ENCODE measurements around the gene DUXB. TPM values are rescaled to one million over a fixed set of nuclear protein-coding genes. Genes with fewer than 3 reads are reported as not detected.

DUXB gene
- total RNA-seq, 4 donors from 2014 or later, result not detected

- Histone ChIP-seq H3K4me1 (no peaks in the 10 kb centered on the region), H3K9me3 (peaks cover 0 to 17% (median 2%) of the 10 kb centered on the region in 4 donors), H3K36me3 (peaks cover 0 to 43% (median 0%) of the 10 kb centered on the region in 3 donors), H3K4me3 (no peak overlapping the region), H3K27me3 (no peaks in the 10 kb centered on the region), H3K27ac (no peak overlapping the region)
- WGBS, 2 donors, result 88 to 90% methylated on average over 4 of the region's 4 CpGs
- TF ChIP-seq EP300 (IDR thresholded peaks at IDR 0.05) (no peak), POLR2A (IDR thresholded peaks at IDR 0.05) (no peak)
- TF ChIP-seq, protein P1, sequence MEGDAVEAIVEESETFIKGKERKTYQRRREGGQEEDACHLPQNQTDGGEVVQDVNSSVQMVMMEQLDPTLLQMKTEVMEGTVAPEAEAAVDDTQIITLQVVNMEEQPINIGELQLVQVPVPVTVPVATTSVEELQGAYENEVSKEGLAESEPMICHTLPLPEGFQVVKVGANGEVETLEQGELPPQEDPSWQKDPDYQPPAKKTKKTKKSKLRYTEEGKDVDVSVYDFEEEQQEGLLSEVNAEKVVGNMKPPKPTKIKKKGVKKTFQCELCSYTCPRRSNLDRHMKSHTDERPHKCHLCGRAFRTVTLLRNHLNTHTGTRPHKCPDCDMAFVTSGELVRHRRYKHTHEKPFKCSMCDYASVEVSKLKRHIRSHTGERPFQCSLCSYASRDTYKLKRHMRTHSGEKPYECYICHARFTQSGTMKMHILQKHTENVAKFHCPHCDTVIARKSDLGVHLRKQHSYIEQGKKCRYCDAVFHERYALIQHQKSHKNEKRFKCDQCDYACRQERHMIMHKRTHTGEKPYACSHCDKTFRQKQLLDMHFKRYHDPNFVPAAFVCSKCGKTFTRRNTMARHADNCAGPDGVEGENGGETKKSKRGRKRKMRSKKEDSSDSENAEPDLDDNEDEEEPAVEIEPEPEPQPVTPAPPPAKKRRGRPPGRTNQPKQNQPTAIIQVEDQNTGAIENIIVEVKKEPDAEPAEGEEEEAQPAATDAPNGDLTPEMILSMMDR (IDR thresholded peaks at IDR 0.05), result no peak
- no peak for DNase-seq (ENCODE audit: low spot score in 2 of 2)
Observed at GRCh38 chr16:75718452-75718851, 17.2 kb upstream of the DUXB start.

GRCh38 chr16:75714661-75715060 is 13.4 kb upstream of the DUXB start:
- H3K27me3 ChIP-seq, result no peaks in the 10 kb centered on the region
- H3K4me3 ChIP-seq, result no peak overlapping the region
- DNase-seq (ENCODE audit: low spot score in 2 of 2), result no peak
- peaks cover 0 to 32% (median 6%) of the 10 kb centered on the region in 4 donors for H3K9me3 ChIP-seq
- TF ChIP-seq EP300 (IDR thresholded peaks at IDR 0.05) (no peak), POLR2A (IDR thresholded peaks at IDR 0.05) (no peak)
- TF ChIP-seq, protein P1 (IDR thresholded peaks at IDR 0.05), result no peak
- no peaks in the 10 kb centered on the region for H3K4me1 ChIP-seq
- H3K27ac ChIP-seq, result no peak overlapping the region
- H3K36me3 ChIP-seq, result peaks cover 0 to 63% (median 0%) of the 10 kb centered on the region in 3 donors

DNA sequence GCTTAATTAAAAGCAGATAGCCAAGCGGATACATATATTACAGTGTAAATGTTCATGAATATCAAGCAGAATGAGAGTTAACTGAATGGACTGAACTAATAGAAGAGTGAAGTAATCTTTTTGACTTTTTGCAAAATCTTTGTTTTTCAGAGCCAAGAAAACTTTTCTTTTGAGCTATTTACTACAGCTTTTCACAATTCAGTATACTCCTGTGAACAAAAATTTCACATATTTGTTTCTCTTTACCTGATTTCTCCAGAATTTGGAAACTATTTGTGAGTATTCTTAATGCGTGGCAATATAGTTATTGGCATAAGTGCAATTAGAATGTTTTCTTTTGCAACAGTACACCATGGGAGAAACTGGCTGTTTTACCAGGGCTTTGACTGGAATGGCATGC is 9.1 kb upstream of the DUXB start:
- peaks cover 0 to 31% (median 0%) of the 10 kb centered on the region in 3 donors for H3K36me3 ChIP-seq
- H3K9me3 ChIP-seq, result peaks cover 0 to 29% (median 4%) of the 10 kb centered on the region in 4 donors
- no peak overlapping the region for H3K4me3 ChIP-seq
- TF ChIP-seq, protein P1 (IDR thresholded peaks at IDR 0.05), result no peak
- no peak for TF ChIP-seq EP300 (IDR thresholded peaks at IDR 0.05)
- TF ChIP-seq POLR2A (IDR thresholded peaks at IDR 0.05), result no peak
- DNase-seq (ENCODE audit: low spot score in 2 of 2), result no peak
- WGBS, 2 donors, result 97 to 98% methylated on average over 2 of the region's 2 CpGs
- no peaks in the 10 kb centered on the region for H3K4me1 ChIP-seq
- no peak overlapping the region for H3K27ac ChIP-seq
- H3K27me3 ChIP-seq, result no peaks in the 10 kb centered on the region

DNA sequence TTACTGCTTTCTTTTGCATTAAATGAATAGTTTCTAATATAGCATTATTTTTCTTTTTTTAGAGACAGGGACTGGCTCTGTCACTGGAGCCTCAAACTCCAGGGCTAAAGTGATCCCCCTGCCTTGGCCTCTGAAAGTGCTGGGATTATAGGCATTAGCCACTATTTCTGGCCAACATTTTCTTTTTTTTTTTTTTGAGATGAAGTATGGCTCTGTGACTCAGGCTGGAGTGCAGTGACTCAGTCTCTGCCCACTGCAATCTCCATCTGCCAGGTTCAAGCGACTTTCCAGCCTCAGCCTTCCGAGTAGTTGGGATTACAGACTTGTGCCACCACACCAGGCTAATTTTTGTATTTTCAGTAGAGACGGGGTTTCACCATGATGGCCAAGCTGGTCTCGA is 2.0 kb upstream of the DUXB start:
- Histone ChIP-seq H3K27ac (no peak overlapping the region), H3K27me3 (no peaks in the 10 kb centered on the region), H3K4me1 (no peaks in the 10 kb centered on the region), H3K9me3 (no peaks in the 10 kb centered on the region), H3K36me3 (peaks cover 0 to 5% (median 0%) of the 10 kb centered on the region in 3 donors), H3K4me3 (no peak overlapping the region)
- 90 to 92% methylated on average over 4 of the region's 4 CpGs for WGBS, 2 donors
- DNase-seq (ENCODE audit: low spot score in 2 of 2), result no peak
- TF ChIP-seq, protein P1 (IDR thresholded peaks at IDR 0.05), result no peak
- TF ChIP-seq EP300 (IDR thresholded peaks at IDR 0.05) (no peak), POLR2A (IDR thresholded peaks at IDR 0.05) (no peak)

DNA sequence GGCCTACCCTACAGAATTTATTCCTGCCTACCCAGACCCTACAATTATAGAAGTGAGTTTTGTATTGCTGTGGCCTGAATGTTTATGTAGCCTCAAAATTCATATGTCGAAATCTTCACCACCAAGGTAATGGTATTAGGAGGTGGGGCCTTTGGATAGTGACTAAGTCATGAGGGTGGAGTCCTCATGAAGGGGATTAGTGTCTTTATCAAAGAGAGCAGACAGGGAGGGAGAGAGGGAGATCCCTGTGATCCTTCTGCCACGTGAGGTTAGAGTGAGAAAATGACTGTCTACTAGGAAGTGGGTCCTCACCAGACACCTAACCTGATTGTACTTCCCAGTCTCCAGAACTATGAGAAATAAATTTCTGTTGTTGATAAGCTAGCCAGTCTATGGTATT is 981 bp upstream of the DUXB start:
- TF ChIP-seq, protein P1 (IDR thresholded peaks at IDR 0.05), result no peak
- TF ChIP-seq EP300 (IDR thresholded peaks at IDR 0.05) (no peak), POLR2A (IDR thresholded peaks at IDR 0.05) (no peak)
- H3K4me3 ChIP-seq, result no peak overlapping the region
- no peak overlapping the region for H3K27ac ChIP-seq
- no peaks in the 10 kb centered on the region for H3K4me1 ChIP-seq
- H3K36me3 ChIP-seq, result peaks cover 0 to 5% (median 0%) of the 10 kb centered on the region in 3 donors
- H3K27me3 ChIP-seq, result no peaks in the 10 kb centered on the region
- H3K9me3 ChIP-seq, result no peaks in the 10 kb centered on the region
- no peak for DNase-seq (ENCODE audit: low spot score in 2 of 2)
- WGBS, 2 donors, result 80 to 86% methylated on average over 2 of the region's 2 CpGs

All from tibial nerve (tissue), 4 donors.